Ascending aorta (tissue), 2 donors: Measurements from ENCODE around the gene NF1. TPM values are rescaled to one million over a fixed set of nuclear protein-coding genes. Genes with fewer than 3 reads are reported as not detected.
"Not testable (repeated sequence)": the region's sequence is repeated elsewhere in the genome, so short reads cannot be mapped to it uniquely, and the experiment has no call there.

Source experiments
- DNase-seq, 2 donors: peaks; one replicate each; pipeline ENCODE4 v3.0.0-alpha.2; 2019; ENCODE audit warnings: low spot score in 2 of 2
- H3K27ac ChIP-seq, 2 donors: fragments of 200-600 bp; sonication (generic); one replicate each; pipeline ENCODE4 v1.5.1; 2016 to 2017; ENCODE audit warnings: mild to moderate bottlenecking in 1 of 2
- H3K27me3 ChIP-seq: fragments of 200-600 bp; sonication (generic); one replicate; pipeline ENCODE4 v1.5.1; 2017
- H3K36me3 ChIP-seq, 2 donors: fragments of 200-600 bp; sonication (generic); one replicate each; pipeline ENCODE4 v1.5.1; 2016
- H3K4me1 ChIP-seq, 2 donors: fragments of 200-600 bp; sonication (generic); one replicate each; pipeline ENCODE4 v1.5.1; 2016 to 2017; ENCODE audit warnings: mild to moderate bottlenecking in 1 of 2
- H3K4me3 ChIP-seq, 2 donors: fragments of 200-600 bp; sonication (generic); one replicate each; pipeline ENCODE4 v1.5.1; 2016 to 2017; ENCODE audit warnings: mild to moderate bottlenecking in 1 of 2
- H3K9me3 ChIP-seq, 2 donors: fragments of 200-600 bp; sonication (generic); one replicate each; pipeline ENCODE4 v1.5.1; 2016
- intact Hi-C: fragments of 100-400 bp; cut with DNase I; formaldehyde crosslinking; loops from one replicate; pipeline ENCODE4 v1.15.1; 2023
- total RNA-seq: library from RNA; depleted of rRNA; stranded (reverse); fragments of >200 nt; gene quantifications from one replicate; pipeline ENCODE4 v1.1.0, GENCODE V29; 2016
- TF ChIP-seq, protein P1 (sequence below), 3 experiments: fragments of 200-600 bp in 2 of 3; fragments of 450-650 bp in 1 of 3; sonication (generic) in 2 of 3; IDR thresholded peaks; one replicate each; pipeline ENCODE4 v1.5.1; 2016 to 2019; ENCODE audit warnings: antibody characterized with exemption in 3 of 3, mild to moderate bottlenecking in 1 of 3, moderate library complexity in 1 of 3

NF1 gene
- total RNA-seq, 1 donor from 2014 or later: 25.0 TPM

DNA sequence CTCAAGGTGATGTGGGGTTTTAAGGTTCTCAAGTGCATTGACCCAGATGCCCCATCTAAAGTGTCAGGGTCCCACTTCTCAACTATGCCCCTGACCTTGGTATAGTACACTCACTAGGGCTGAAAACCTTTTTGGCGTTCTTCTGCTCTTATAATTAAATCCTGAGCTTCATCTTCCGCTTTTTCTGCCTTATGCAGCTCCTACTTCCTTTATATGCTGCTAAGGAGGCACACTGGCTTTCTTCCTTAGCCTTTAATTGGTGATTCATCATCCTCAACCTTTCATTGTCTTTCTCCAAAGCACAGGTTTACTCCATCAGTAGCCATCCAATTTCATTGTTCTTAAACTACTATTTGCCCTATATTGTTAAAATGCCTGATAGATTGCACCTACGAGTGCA lies 5.3 kb upstream of the NF1 start:
- Histone ChIP-seq H3K36me3 (no peaks in the 10 kb centered on the region), H3K9me3 (no peaks in the 10 kb centered on the region), H3K4me3 (no peak overlapping the region), H3K27ac (no peak overlapping the region), H3K4me1 (no peaks in the 10 kb centered on the region), H3K27me3 (no peaks in the 10 kb centered on the region)
- no peak for DNase-seq
- intact Hi-C loops: no loop called here
- TF ChIP-seq, protein P1, sequence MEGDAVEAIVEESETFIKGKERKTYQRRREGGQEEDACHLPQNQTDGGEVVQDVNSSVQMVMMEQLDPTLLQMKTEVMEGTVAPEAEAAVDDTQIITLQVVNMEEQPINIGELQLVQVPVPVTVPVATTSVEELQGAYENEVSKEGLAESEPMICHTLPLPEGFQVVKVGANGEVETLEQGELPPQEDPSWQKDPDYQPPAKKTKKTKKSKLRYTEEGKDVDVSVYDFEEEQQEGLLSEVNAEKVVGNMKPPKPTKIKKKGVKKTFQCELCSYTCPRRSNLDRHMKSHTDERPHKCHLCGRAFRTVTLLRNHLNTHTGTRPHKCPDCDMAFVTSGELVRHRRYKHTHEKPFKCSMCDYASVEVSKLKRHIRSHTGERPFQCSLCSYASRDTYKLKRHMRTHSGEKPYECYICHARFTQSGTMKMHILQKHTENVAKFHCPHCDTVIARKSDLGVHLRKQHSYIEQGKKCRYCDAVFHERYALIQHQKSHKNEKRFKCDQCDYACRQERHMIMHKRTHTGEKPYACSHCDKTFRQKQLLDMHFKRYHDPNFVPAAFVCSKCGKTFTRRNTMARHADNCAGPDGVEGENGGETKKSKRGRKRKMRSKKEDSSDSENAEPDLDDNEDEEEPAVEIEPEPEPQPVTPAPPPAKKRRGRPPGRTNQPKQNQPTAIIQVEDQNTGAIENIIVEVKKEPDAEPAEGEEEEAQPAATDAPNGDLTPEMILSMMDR (IDR thresholded peaks at IDR 0.05): no peak

DNA sequence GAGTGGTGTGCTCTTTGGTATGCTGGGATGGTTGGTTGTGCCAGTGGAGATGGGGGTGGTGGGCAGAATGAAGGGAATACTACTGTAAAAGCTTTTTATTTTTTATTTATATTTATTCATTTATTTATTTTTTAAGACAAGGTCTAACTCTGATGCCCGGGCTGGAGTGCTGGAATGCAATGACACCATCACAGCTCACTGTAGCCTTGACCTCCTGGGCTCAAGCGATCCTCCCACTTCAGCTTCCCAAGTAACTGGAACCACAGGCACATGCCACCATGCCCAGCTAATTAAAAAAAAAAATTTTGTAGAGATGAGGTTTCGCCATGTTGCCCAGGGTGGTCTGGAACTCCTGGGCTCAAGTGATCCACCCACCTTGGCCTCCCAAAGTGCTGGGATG lies 4.1 kb upstream of the NF1 start:
- not testable (repeated sequence) for H3K4me3 ChIP-seq, H3K9me3 ChIP-seq, H3K4me1 ChIP-seq, H3K36me3 ChIP-seq, H3K27ac ChIP-seq, DNase-seq, H3K27me3 ChIP-seq
- intact Hi-C loops: loop anchor here (5.0 kb wide), 1 partner anchor 73 kb away; no protein-coding TSS in a partner anchor

DNA sequence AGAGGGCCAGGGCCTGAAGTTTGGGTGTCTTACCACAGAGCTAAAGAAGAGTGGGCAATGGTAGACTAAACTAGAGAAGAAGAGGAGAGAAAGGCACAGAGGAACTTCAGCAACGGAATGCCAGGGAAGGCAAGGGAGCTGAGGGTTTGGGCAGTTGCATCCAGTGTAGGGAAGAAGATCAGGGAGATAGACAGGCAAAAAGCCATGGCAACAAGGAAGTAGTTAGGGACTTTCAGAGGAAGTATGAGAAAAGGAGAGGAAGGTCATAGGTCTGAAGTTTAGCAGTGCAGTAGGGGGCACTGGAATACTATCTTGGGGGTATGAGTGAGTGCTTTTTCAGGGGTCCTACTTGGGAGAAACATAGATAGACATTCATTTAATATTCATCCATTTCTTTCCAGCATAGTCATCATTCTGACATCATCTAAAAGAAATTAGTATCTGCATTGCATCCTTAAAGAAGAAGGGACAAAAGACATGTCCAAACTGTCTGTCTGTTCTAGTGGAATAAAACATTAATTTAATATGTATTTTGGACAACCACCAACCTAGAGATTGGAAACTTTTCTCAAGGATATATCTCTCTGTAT lies 2.2 kb upstream of the NF1 start:
- H3K9me3 ChIP-seq: no peaks in the 10 kb centered on the region
- peaks cover 0 to 5% of the 10 kb centered on the region in 2 donors for H3K4me1 ChIP-seq
- no peak overlapping the region for H3K27ac ChIP-seq
- DNase-seq: no peak
- intact Hi-C loops: loop anchor here (5.0 kb wide), 1 partner anchor 75 kb away; no protein-coding TSS in a partner anchor
- no peaks in the 10 kb centered on the region for H3K36me3 ChIP-seq
- H3K4me3 ChIP-seq: no peak overlapping the region
- no peaks in the 10 kb centered on the region for H3K27me3 ChIP-seq
- TF ChIP-seq, protein P1 (IDR thresholded peaks at IDR 0.05): no peak

DNA sequence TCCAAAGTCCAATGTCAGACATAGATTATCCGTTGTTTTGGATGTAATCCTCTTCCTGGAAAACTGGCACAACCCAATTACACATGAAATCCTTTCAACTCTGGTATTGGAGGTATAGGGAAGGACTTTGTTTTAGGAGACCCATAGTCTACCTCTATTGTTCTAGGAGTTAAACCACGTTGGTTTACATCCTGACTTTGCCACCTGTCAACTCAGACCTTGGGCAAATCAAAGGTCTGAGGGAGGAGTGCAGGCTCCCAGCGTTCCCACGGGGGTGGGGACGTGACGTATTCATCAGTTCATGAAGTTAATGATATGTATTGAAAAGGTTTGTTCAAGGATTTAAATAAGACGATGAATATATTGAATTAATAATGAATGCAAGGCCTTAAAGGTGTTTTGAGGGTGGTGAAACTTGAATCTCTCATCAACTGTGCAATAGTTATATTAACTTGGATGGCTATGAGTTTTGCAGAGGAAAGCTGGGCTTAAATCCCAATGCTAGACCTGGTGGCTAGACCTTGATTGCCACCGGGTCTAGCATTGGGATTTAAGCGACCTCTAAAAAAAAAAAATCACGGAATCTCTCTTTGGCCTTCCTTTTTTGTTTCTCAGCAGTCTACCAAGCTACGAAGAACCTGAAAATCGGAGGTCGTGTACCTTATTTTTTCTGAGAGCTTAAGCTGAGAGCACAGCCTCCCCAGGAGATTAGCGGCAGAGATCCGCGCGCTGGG lies 744 bp upstream of the NF1 start:
- Histone ChIP-seq H3K27me3 (no peaks in the 10 kb centered on the region), H3K9me3 (no peaks in the 10 kb centered on the region), H3K4me1 (peaks cover 0 to 5% of the 10 kb centered on the region in 2 donors), H3K4me3 (peak overlapping the region; percentile 78 to 99), H3K36me3 (no peaks in the 10 kb centered on the region), H3K27ac (peak overlapping the region; percentile 93 to 99)
- DNase-seq: no peak
- TF ChIP-seq, protein P1 (IDR thresholded peaks at IDR 0.05): no peak
- intact Hi-C loops: loop anchor here (5.0 kb wide), 1 partner anchor 77 kb away; no protein-coding TSS in a partner anchor

DNA sequence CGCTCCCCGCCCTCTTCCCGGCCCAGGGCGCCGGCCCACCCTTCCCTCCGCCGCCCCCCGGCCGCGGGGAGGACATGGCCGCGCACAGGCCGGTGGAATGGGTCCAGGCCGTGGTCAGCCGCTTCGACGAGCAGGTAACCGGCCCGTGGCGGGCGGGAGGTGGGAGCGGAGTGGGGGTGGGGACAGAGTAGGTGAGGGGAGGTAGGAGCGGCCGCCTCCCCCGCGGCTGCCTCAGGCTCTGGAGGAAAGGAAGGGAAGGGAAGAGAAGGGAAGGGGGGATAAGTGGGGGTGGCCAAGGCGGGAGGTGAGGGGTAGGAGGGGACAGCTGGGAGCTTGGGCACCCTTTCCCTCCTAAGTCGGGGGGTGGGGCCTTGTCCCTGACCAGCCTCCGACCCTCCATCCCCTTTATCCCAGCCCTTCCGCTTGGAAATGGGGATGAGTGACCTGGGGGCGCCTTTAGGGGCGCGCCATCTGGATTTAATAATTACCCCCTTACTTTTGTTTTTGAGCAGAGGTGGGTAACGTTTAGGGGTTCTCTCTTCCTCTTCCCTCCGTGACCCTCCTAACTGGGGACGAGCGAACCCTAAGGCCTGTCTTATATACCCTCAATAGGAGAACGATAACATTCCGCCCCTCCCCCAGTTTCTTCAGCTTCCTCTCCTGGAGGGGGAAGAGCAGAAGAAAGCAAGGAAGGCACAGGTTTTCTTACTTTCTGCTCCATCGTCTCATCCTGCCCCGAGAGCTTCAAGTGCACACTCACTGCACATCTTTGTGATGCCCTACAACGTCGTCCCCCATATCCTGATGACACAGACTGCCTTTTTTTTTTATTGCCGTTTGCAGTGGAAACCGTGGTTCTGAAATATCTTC lies 694 bp downstream of the NF1 start:
- H3K36me3 ChIP-seq: no peaks in the 10 kb centered on the region
- TF ChIP-seq, protein P1 (IDR thresholded peaks at IDR 0.05): peak in 1 of 3 experiments; percentile 3
- peak in 1 of 2 donors; percentile 71 for DNase-seq
- intact Hi-C loops: no loop called here
- H3K9me3 ChIP-seq: no peaks in the 10 kb centered on the region
- peak overlapping the region; percentile 78 to 99 for H3K4me3 ChIP-seq
- H3K27me3 ChIP-seq: no peaks in the 10 kb centered on the region
- peaks cover 0 to 5% of the 10 kb centered on the region in 2 donors for H3K4me1 ChIP-seq
- H3K27ac ChIP-seq: peak overlapping the region; percentile 93 to 99
